ENCODE results near the gene OVCH1. TPM values are rescaled to one million over a fixed set of nuclear protein-coding genes. Genes with fewer than 3 reads are reported as not detected.

Gene OVCH1
- total RNA-seq, result 2.6 TPM

- no peaks in the 10 kb centered on the region for H3K36me3 ChIP-seq
- H3K27ac ChIP-seq, result no peak within 1 kb of the TSS
- no peaks in the 10 kb centered on the region for H3K9me3 ChIP-seq
- no peak within 1 kb of the TSS for H3K4me3 ChIP-seq
- TF ChIP-seq CTCF (IDR thresholded peaks at IDR 0.05), result no peak
- DNase-seq (ENCODE audit: low spot score in 2 of 2), result no peak
- H3K27me3 ChIP-seq, result no peaks in the 10 kb centered on the region
- intact Hi-C loops (cut with DNase I), result no loop called here
- H3K4me1 ChIP-seq, result no peaks in the 10 kb centered on the region
These were observed at the start of gene OVCH1 for GRCh38 chr12:29497588-29497987. TSS of gene OVCH1 (minus strand) at chr12:29497686. CDS start at chr12:29497686, 0 bp downstream.

- Histone ChIP-seq H3K4me3 (no peak overlapping the region), H3K27ac (no peak overlapping the region), H3K4me1 (no peaks in the 10 kb centered on the region), H3K9me3 (no peaks in the 10 kb centered on the region), H3K36me3 (no peaks in the 10 kb centered on the region), H3K27me3 (no peaks in the 10 kb centered on the region)
- no peak for TF ChIP-seq CTCF (IDR thresholded peaks at IDR 0.05)
- intact Hi-C loops (cut with DNase I), result no loop called here
- DNase-seq (ENCODE audit: low spot score in 2 of 2), result no peak
These were observed 49.7 kb upstream of the OVCH1 start for GRCh38 chr12:29547151-29547632.

GRCh38 chr12:29546000-29546399 is 48.5 kb upstream of the OVCH1 start:
- no peak for TF ChIP-seq CTCF (IDR thresholded peaks at IDR 0.05)
- Histone ChIP-seq H3K27me3 (no peaks in the 10 kb centered on the region), H3K36me3 (no peaks in the 10 kb centered on the region), H3K27ac (no peak overlapping the region), H3K4me1 (no peaks in the 10 kb centered on the region), H3K4me3 (no peak overlapping the region), H3K9me3 (no peaks in the 10 kb centered on the region)
- intact Hi-C loops (cut with DNase I), result no loop called here
- no peak for DNase-seq (ENCODE audit: low spot score in 2 of 2)

- no peak overlapping the region for H3K27ac ChIP-seq
- no peak for DNase-seq (ENCODE audit: low spot score in 2 of 2)
- intact Hi-C loops (cut with DNase I), result no loop called here
- no peaks in the 10 kb centered on the region for H3K36me3 ChIP-seq
- no peak overlapping the region for H3K4me3 ChIP-seq
- no peaks in the 10 kb centered on the region for H3K27me3 ChIP-seq
- H3K4me1 ChIP-seq, result no peaks in the 10 kb centered on the region
- no peaks in the 10 kb centered on the region for H3K9me3 ChIP-seq
- TF ChIP-seq CTCF (IDR thresholded peaks at IDR 0.05), result no peak
These were observed 47.6 kb upstream of the OVCH1 start for GRCh38 chr12:29545102-29545467.

GRCh38 chr12:29544428-29545101 is 47.1 kb upstream of the OVCH1 start:
- TF ChIP-seq CTCF (IDR thresholded peaks at IDR 0.05), result no peak
- Histone ChIP-seq H3K27me3 (no peaks in the 10 kb centered on the region), H3K4me3 (no peak overlapping the region), H3K36me3 (no peaks in the 10 kb centered on the region), H3K9me3 (no peaks in the 10 kb centered on the region), H3K27ac (no peak overlapping the region), H3K4me1 (no peaks in the 10 kb centered on the region)
- DNase-seq (ENCODE audit: low spot score in 2 of 2), result no peak
- intact Hi-C loops (cut with DNase I), result no loop called here

Measured in ascending aorta (tissue), 2 donors.